Measurements from ENCODE around the gene CCNI2.

CCNI2 gene

GRCh38 chr5:132765311-132766019, 18.2 kb downstream of the CCNI2 start:
- DNase-seq (ENCODE audit: low read depth in 2 of 2), result no peak

DNA sequence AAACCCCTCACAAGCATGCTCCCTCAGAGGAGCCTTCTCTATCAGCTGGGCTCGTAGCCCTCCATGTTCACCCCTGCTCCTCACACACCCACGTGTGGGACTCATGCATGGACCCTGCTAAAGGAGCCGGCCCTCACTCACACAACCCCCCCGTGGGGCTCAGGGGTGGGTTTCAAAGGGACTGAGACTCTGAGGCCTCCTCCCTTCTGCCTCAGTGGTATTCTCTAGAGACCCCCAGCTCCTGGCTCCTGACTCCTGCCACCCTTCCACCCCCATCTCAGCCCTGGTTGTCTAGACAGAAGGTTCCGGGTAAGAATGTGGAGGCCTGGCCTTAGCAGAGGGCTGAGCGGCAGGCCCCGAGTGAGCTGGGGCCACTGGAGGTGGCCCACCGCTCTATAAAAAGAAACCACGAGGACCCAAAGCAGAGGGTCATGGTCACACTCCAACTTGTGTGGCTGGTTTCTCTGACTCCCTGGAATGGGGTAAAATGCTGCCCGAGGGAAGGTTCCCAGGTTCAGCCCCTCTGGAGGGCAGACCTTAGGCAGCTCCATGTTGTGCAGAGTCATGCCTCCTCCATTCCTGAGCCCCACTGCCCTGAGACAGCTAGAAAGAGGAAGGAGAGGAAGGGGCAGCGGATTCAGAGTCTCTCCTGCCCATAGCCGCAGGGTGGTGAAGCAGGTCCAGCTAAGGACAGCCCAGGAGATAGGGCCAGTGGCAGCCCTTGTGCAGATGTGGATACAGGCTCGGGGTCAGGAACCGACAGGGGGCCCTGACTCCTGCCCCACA, 19.0 kb downstream of the CCNI2 start:
- no peak for DNase-seq (ENCODE audit: low read depth in 2 of 2)

- no peak for DNase-seq (ENCODE audit: low read depth in 2 of 2)
Measured at GRCh38 chr5:132766806-132767055, 19.5 kb downstream of the CCNI2 start.

DNA sequence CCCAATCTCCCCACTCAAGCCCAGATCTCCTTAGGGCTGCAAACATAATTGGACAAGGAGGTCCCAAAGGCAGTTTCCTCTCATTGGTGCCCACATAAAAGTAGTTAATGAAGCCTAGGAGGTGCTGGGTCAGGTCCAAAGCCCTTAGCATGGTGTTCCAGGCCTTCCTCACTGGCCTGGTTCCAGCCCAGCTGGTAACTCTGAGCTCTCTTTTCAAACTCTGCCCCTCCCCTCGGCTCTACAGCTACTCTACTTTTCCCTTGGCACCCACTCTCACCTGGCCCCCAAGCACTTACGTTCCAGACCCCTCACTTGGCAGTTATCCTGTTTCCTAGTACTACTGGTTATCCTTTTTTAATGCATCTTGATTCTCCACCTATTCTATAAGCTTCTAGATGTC, 19.9 kb downstream of the CCNI2 start:
- DNase-seq (ENCODE audit: low read depth in 2 of 2), result no peak

DNA sequence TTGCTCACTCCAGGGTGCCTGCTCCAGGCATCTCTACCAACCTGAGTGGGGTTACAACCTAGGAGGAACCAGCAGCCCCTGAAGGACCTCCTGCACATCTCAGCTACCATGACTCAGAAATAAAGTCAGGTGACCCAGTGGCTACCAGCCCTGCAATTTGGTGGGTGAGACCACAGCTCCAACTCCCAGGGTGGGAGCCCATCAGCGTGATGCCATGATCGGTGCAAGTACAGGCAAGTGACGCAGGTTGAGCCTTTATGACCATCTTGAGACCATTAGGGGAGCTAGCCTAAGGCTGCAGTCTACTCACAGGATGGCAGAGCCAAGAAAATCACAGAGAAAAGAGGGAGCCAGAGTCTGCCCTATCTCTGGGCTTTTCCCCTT, 21.3 kb downstream of the CCNI2 start:
- DNase-seq (ENCODE audit: low read depth in 2 of 2), result no peak

DNA sequence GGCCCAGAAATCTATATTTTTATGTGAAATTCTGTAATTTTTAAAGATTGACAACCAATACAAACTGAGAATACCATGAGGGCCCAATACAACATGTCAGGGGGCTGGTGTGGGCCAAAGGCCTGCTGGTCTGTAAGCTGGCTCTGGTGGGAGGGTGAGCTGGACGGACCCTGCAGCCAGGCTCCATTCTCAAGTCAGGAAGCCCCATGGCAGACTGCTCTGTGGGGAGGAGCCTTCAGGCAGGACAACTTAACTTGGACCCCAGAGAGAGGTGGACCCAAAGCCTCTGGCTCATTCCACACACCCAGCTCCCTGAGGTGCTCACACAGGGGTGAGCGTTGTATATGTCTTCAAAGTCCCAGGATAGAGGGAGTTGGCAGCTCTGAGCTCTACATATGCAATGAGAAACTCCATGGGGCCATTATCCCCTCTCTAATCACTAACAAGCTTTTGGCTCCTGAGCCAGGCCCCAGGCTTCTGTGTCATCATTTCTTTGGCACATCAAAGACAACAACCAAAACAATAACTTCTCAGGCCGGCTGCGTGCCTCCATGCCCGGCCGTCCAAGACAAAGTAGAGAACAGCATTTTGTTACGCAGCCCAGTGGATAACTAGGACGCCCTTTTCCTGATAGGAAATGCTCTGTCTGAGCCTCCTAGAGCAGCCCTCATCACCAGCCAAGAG, 23.4 kb downstream of the CCNI2 start:
- DNase-seq (ENCODE audit: low read depth in 2 of 2), result no peak

DNA sequence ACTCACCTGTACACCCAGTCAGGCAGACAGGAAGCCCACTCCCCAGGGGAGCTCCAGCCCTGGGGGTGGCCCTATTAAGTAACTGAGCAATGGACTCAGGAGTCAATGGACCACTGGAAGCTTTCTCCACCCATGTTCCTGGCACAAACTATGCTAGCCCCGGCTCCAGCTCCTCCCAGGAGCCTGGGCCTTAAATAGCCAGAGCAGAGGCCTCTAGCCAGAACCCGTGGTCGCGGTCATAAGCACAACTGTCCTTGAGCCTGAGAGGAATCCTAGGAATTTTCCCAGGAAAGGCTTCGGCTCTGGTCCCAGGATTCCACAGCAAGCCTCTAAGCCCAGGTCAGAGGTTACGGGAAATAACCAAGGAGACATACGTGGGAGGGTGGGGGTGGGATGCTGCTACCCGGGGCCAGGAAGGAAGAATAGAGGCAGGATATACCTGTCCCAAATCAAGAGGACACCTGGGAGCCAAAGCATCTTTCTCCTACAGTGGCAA, 24.3 kb downstream of the CCNI2 start:
- DNase-seq (ENCODE audit: low read depth in 2 of 2), result no peak

- no peak for DNase-seq (ENCODE audit: low read depth in 2 of 2)
Measured at GRCh38 chr5:132772291-132773070, 25.3 kb downstream of the CCNI2 start.

- DNase-seq (ENCODE audit: low read depth in 2 of 2), result no peak
Measured at GRCh38 chr5:132773114-132773513, 25.9 kb downstream of the CCNI2 start.

DNA sequence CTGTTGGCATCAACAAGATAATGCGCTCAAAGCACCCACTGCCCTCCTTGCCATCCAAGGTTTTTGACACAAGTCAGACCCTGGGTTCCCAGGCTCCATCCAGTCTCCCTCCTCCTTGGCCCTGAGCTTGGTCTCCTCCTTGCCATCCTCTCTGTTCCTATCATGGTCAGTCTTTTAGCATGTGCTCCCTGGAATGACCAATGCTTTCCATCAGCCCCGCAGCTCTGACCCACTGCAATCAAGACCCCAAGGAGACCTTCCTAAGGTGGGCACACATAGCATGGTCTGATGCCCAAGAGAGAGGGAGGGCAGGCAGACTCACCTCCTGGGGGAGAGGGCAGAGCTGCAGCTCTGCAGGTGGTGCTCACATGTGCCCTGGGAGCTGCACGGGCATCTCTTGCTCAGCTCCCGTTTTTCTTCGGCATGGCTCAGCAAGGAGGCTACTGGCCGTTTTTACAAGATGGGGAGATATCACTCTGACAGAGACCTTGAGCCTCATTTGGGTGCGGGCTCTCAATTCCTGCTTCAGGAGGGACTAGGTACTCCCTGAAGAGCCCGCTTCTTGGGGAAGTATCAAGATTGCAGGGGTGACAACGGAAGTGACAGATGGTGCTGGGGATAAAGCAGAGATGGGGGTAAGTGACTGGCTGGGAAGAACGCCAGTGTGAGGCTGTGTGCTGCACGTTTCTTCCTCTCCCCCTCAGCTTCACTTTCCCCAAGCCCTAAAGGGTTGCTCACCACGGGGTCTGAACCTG, 26.6 kb downstream of the CCNI2 start:
- DNase-seq (ENCODE audit: low read depth in 2 of 2), result no peak

DNA sequence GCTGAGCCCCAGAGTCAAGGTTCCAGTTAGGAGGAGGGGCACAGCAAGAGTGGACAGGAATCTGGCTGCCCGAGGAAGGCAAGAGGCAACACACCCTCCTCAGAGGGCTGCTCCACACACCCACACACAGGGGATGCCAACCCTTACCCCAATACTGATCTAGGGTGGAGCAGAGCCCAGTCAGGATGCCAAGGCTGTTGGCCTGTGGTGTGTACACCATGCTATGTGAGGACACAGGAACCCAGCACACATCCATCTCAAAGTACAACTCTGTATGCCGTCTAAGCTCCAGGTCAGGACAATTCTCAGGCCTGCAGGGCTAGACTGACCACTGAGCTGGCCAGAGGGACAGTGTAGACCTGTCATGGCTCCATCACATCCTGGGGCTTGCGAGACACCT, 27.2 kb downstream of the CCNI2 start:
- DNase-seq (ENCODE audit: low read depth in 2 of 2), result no peak

GRCh38 chr5:132774896-132775295, 27.7 kb downstream of the CCNI2 start:
- DNase-seq (ENCODE audit: low read depth in 2 of 2), result no peak

DNA sequence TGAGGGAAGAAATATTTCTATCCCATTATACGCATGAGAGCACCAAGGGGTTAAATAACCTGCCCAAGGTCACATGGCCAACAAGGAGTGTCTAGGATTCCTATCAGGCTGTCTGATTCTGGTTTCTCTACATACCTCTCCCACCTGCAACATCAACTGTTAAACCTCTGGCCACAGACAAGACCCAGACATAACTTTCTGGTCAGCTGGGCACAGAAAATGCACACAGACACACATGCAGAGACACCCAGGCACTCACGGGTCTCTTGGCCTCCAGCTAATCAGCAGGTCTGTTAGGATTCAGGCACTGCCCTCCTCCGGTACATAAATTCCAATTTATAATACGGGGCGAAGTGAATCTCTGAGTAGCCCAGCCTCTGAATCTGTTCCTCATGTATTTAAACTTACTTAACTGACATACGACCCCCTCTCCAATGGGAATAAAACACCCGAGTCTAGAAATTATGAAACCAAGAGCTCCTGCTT, 28.3 kb downstream of the CCNI2 start:
- no peak for DNase-seq (ENCODE audit: low read depth in 2 of 2)

- DNase-seq (ENCODE audit: low read depth in 2 of 2), result no peak
Measured at GRCh38 chr5:132776131-132776937, 29.1 kb downstream of the CCNI2 start.

DNA sequence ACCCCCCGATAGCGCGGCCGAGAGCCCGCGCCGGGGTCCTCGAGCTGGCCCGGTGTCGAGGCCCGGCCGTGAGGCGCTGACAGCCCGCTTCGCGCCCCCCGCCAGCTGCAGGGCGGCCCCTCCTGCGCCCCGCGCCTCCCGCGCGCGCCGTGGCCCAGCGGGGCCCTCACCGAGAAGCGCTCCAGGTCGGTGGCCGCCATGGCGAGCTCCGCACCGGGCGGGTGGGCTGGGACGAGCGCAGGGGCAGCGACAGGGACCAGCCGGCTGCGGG, 29.6 kb downstream of the CCNI2 start:
- no peak for DNase-seq (ENCODE audit: low read depth in 2 of 2)

- peak in 1 of 2 donors; percentile 21 for DNase-seq (ENCODE audit: low read depth in 2 of 2)
Measured at GRCh38 chr5:132777209-132778069, 30.2 kb downstream of the CCNI2 start, which contains the start of gene SEPTIN8. TSS of gene SEPTIN8 (minus strand) at chr5:132777239. CDS start at chr5:132777137, 102 bp downstream.

- no peak for DNase-seq (ENCODE audit: low read depth in 2 of 2)
Measured at GRCh38 chr5:132778129-132778528, 30.9 kb downstream of the CCNI2 start.

GRCh38 chr5:132778856-132779255, 31.6 kb downstream of the CCNI2 start:
- no peak for DNase-seq (ENCODE audit: low read depth in 2 of 2)

GRCh38 chr5:132779961-132780360, 32.7 kb downstream of the CCNI2 start:
- no peak for DNase-seq (ENCODE audit: low read depth in 2 of 2)

DNA sequence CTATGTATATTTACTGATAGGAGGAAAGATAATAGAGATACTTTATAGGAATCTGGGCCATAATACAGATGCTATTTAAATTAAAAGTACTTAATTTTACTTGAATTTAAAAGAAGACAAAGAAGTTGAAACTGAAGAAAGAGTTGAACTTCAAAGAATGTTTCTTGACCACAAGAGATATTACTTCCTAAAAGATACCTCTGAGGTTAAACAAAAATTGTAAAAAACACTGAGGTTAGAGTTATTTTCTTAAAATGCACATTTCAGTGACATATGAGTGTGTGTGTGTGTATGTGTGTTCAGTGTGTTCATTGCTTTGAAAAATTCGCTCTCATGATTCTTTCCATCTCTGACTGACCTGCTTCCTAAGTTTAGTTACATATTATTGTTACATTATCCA, 33.4 kb downstream of the CCNI2 start:
- no peak for DNase-seq (ENCODE audit: low read depth in 2 of 2)
